Mesenchymal stem cell (in vitro differentiated cells and primary cell): ENCODE measurements around the gene MOB3B.

ENCODE experiments used
- DNase-seq: peaks from one replicate; pipeline ENCODE4 v3.0.0-alpha.2; 2013
- H2AFZ ChIP-seq: one replicate; pipeline ENCODE4 v1.6.1; 2013; ENCODE audit warnings: low read depth, mild to moderate bottlenecking, control low read depth, inconsistent platforms, low read length, moderate library complexity
- H2AK5ac ChIP-seq: 2 replicates; pipeline ENCODE4 v1.6.1; 2013; ENCODE audit warnings: low read length, moderate library complexity, mild to moderate bottlenecking, inconsistent platforms; ENCODE audit not compliant: severe bottlenecking
- H2BK120ac ChIP-seq: one replicate; pipeline ENCODE4 v1.6.1; 2013; ENCODE audit warnings: low read depth, mild to moderate bottlenecking, inconsistent platforms, low read length, moderate library complexity
- H2BK12ac ChIP-seq, 2 experiments: one replicate each; pipeline ENCODE4 v1.6.1; 2013; ENCODE audit warnings: inconsistent platforms in 2 of 2, low read length in 2 of 2, mild to moderate bottlenecking in 2 of 2, moderate library complexity in 2 of 2, control low read depth in 1 of 2
- H2BK15ac ChIP-seq: one replicate; pipeline ENCODE4 v1.6.1; 2013; ENCODE audit warnings: mild to moderate bottlenecking, low read depth, inconsistent platforms; ENCODE audit not compliant: poor library complexity, severe bottlenecking
- H2BK5ac ChIP-seq: 2 replicates; pipeline ENCODE4 v1.6.1; 2013; ENCODE audit warnings: low read depth, mild to moderate bottlenecking, low read length, control low read depth, inconsistent platforms; ENCODE audit not compliant: poor library complexity, severe bottlenecking
- H3K14ac ChIP-seq, 2 experiments: one replicate each; pipeline ENCODE4 v1.6.1; 2013; ENCODE audit warnings: inconsistent platforms in 2 of 2, low read length in 2 of 2, control low read depth in 1 of 2, mild to moderate bottlenecking in 1 of 2, moderate library complexity in 1 of 2
- H3K18ac ChIP-seq, 2 experiments: one replicate each; pipeline ENCODE4 v1.6.1; 2013; ENCODE audit warnings: inconsistent platforms in 2 of 2, low read length in 2 of 2, control low read depth in 1 of 2, low read depth in 1 of 2, mild to moderate bottlenecking in 1 of 2
- H3K23ac ChIP-seq, 2 experiments: one replicate each; pipeline ENCODE4 v1.6.1; 2013; ENCODE audit warnings: inconsistent platforms in 2 of 2, low read length in 2 of 2, mild to moderate bottlenecking in 2 of 2, moderate library complexity in 2 of 2, control low read depth in 1 of 2
- H3K27ac ChIP-seq: 2 replicates; pipeline ENCODE4 v1.5.1; 2013; ENCODE audit warnings: mild to moderate bottlenecking, moderate library complexity, low read length, control low read depth, inconsistent platforms; ENCODE audit not compliant: poor library complexity, severe bottlenecking
- H3K27me3 ChIP-seq, 2 experiments: 2 replicates each; pipeline versions ENCODE4 v1.6.1 to v1.7.0; 2013; ENCODE audit warnings: low read length in 2 of 2, mild to moderate bottlenecking in 2 of 2, moderate library complexity in 2 of 2, control low read depth in 1 of 2, inconsistent platforms in 1 of 2; ENCODE audit not compliant: control insufficient read depth in 1 of 2, insufficient read depth in 1 of 2
- H3K36me3 ChIP-seq, 2 experiments: 2 replicates each; pipeline versions ENCODE4 v1.6.1 to v1.7.0; 2013; ENCODE audit warnings: low read length in 2 of 2, control low read depth in 1 of 2, inconsistent platforms in 1 of 2, low read depth in 1 of 2, mild to moderate bottlenecking in 1 of 2; ENCODE audit not compliant: insufficient read depth in 2 of 2, control insufficient read depth in 1 of 2
- H3K4ac ChIP-seq, 2 experiments: one replicate each; pipeline ENCODE4 v1.6.1; 2013; ENCODE audit warnings: inconsistent platforms in 2 of 2, low read length in 2 of 2, mild to moderate bottlenecking in 2 of 2, moderate library complexity in 2 of 2, control low read depth in 1 of 2, low read depth in 1 of 2
- H3K4me1 ChIP-seq: 2 replicates; pipeline ENCODE4 v1.6.1; 2013; ENCODE audit warnings: low read depth, low read length, control low read depth; ENCODE audit not compliant: control insufficient read depth, insufficient read depth
- H3K4me2 ChIP-seq: 2 replicates; pipeline ENCODE4 v1.6.1; 2013; ENCODE audit warnings: low read length, mild to moderate bottlenecking, inconsistent platforms; ENCODE audit not compliant: poor library complexity, severe bottlenecking
- H3K4me3 ChIP-seq, 2 experiments: 2 replicates each; pipeline versions ENCODE4 v1.5.1 to v1.7.0; 2013; ENCODE audit warnings: low read length in 2 of 2, mild to moderate bottlenecking in 2 of 2, control low read depth in 1 of 2, low read depth in 1 of 2; ENCODE audit not compliant: insufficient read depth in 1 of 2
- H3K79me1 ChIP-seq: replicated peaks from 2 replicates; pipeline ENCODE4 v1.6.1; 2013; ENCODE audit warnings: mild to moderate bottlenecking, control low read depth, low read length, inconsistent platforms; ENCODE audit not compliant: poor library complexity, severe bottlenecking
- H3K9ac ChIP-seq: 2 replicates; pipeline ENCODE4 v1.7.0; 2013; ENCODE audit warnings: mild to moderate bottlenecking, low read length, moderate library complexity
- H3K9me3 ChIP-seq: 2 replicates; pipeline ENCODE4 v1.7.0; 2013; ENCODE audit warnings: mild to moderate bottlenecking, low read length; ENCODE audit not compliant: control insufficient read depth
- H4K8ac ChIP-seq: one replicate; pipeline ENCODE4 v1.6.1; 2013; ENCODE audit warnings: inconsistent platforms, mild to moderate bottlenecking, low read length, moderate library complexity
- H4K91ac ChIP-seq: one replicate; pipeline ENCODE4 v1.6.1; 2013; ENCODE audit warnings: mild to moderate bottlenecking, low read length, inconsistent platforms
- WGBS: methylation state at CpG from one replicate; pipeline ENCODE4 v1.1.7; 2013; ENCODE audit warnings: mixed read lengths; 5-methylcytosine and 5-hydroxymethylcytosine counted together

MOB3B gene

GRCh38 chr9:27414220-27414761 lies 115.3 kb downstream of the MOB3B start:
- H2BK5ac ChIP-seq, result no peak overlapping the region
- H3K9me3 ChIP-seq, result no peaks in the 10 kb centered on the region
- no peak overlapping the region for H3K27ac ChIP-seq
- peak overlapping the region in 1 of 2 experiments; percentile 75 for H3K4me3 ChIP-seq
- H3K4me2 ChIP-seq, result no peak overlapping the region
- no peak overlapping the region for H2AFZ ChIP-seq
- peak overlapping the region in 1 of 2 experiments; percentile 8 for H3K18ac ChIP-seq
- H3K14ac ChIP-seq, result no peak overlapping the region
- no peak overlapping the region for H4K91ac ChIP-seq
- no peak overlapping the region for H2BK15ac ChIP-seq
- H3K4ac ChIP-seq, result no peak overlapping the region
- H3K9ac ChIP-seq, result peak overlapping the region; percentile 77
- H2BK12ac ChIP-seq, result no peak overlapping the region
- no peaks in the 10 kb centered on the region for H3K4me1 ChIP-seq
- H3K36me3 ChIP-seq, result no peaks in the 10 kb centered on the region
- H4K8ac ChIP-seq, result no peak overlapping the region
- no peaks in the 10 kb centered on the region for H3K27me3 ChIP-seq
- 57% methylated on average over 3 of the region's 4 CpGs for WGBS
- H3K23ac ChIP-seq, result no peak overlapping the region
- H2BK120ac ChIP-seq, result no peak overlapping the region
- H2AK5ac ChIP-seq, result no peak overlapping the region
- DNase-seq, result peak; percentile 30
- H3K79me1 ChIP-seq, result no peaks in the 10 kb centered on the region

- H2BK12ac ChIP-seq, result no peak overlapping the region
- H2AFZ ChIP-seq, result no peak overlapping the region
- no peaks in the 10 kb centered on the region for H3K36me3 ChIP-seq
- H3K4ac ChIP-seq, result no peak overlapping the region
- H4K8ac ChIP-seq, result no peak overlapping the region
- no peak overlapping the region for H4K91ac ChIP-seq
- no peak overlapping the region for H2BK15ac ChIP-seq
- H2AK5ac ChIP-seq, result no peak overlapping the region
- peak overlapping the region in 1 of 2 experiments; percentile 75 for H3K4me3 ChIP-seq
- H3K23ac ChIP-seq, result no peak overlapping the region
- no peak overlapping the region for H3K18ac ChIP-seq
- H3K9ac ChIP-seq, result peak overlapping the region; percentile 77
- no peak for DNase-seq
- H2BK5ac ChIP-seq, result no peak overlapping the region
- H3K27me3 ChIP-seq, result no peaks in the 10 kb centered on the region
- no peak overlapping the region for H2BK120ac ChIP-seq
- WGBS, result 92% methylated on average over 5 of the region's 6 CpGs
- H3K9me3 ChIP-seq, result no peaks in the 10 kb centered on the region
- no peak overlapping the region for H3K4me2 ChIP-seq
- no peaks in the 10 kb centered on the region for H3K79me1 ChIP-seq
- no peak overlapping the region for H3K27ac ChIP-seq
- no peak overlapping the region for H3K14ac ChIP-seq
- peaks cover under 1% of the 10 kb centered on the region for H3K4me1 ChIP-seq
Measured at GRCh38 chr9:27413511-27414219, 115.9 kb downstream of the MOB3B start.

- H2BK5ac ChIP-seq, result no peak overlapping the region
- H4K91ac ChIP-seq, result no peak overlapping the region
- no peak overlapping the region for H2AK5ac ChIP-seq
- H3K9me3 ChIP-seq, result no peaks in the 10 kb centered on the region
- no peak overlapping the region for H3K4ac ChIP-seq
- H3K9ac ChIP-seq, result peak overlapping the region; percentile 77
- H4K8ac ChIP-seq, result no peak overlapping the region
- H3K27ac ChIP-seq, result no peak overlapping the region
- no peaks in the 10 kb centered on the region for H3K79me1 ChIP-seq
- H3K23ac ChIP-seq, result no peak overlapping the region
- H3K18ac ChIP-seq, result no peak overlapping the region
- no peak for DNase-seq
- no peak overlapping the region for H2BK120ac ChIP-seq
- H3K36me3 ChIP-seq, result no peaks in the 10 kb centered on the region
- H3K14ac ChIP-seq, result no peak overlapping the region
- 84% methylated on average over 2 of the region's 2 CpGs for WGBS
- no peaks in the 10 kb centered on the region for H3K27me3 ChIP-seq
- no peak overlapping the region for H2AFZ ChIP-seq
- H2BK15ac ChIP-seq, result no peak overlapping the region
- H2BK12ac ChIP-seq, result no peak overlapping the region
- peak overlapping the region in 1 of 2 experiments; percentile 75 for H3K4me3 ChIP-seq
- H3K4me2 ChIP-seq, result no peak overlapping the region
- H3K4me1 ChIP-seq, result peaks cover 3% of the 10 kb centered on the region
Measured at GRCh38 chr9:27412963-27413362, 116.7 kb downstream of the MOB3B start.

GRCh38 chr9:27412081-27412480 lies 117.5 kb downstream of the MOB3B start:
- Histone ChIP-seq H3K4ac (no peak overlapping the region), H3K4me1 (peaks cover 3% of the 10 kb centered on the region), H3K23ac (no peak overlapping the region), H2BK120ac (no peak overlapping the region), H3K4me2 (no peak overlapping the region), H4K8ac (no peak overlapping the region), H4K91ac (no peak overlapping the region), H3K27me3 (no peaks in the 10 kb centered on the region), H3K9me3 (no peaks in the 10 kb centered on the region), H3K27ac (no peak overlapping the region), H2BK15ac (no peak overlapping the region), H3K14ac (no peak overlapping the region), H3K79me1 (no peaks in the 10 kb centered on the region), H3K36me3 (no peaks in the 10 kb centered on the region), H3K9ac (no peak overlapping the region), H3K18ac (no peak overlapping the region), H2BK5ac (no peak overlapping the region), H2BK12ac (no peak overlapping the region), H3K4me3 (no peak overlapping the region), H2AK5ac (no peak overlapping the region), H2AFZ (no peak overlapping the region)
- WGBS, result no CpG with 5 or more reads among the region's 3 CpGs
- DNase-seq, result no peak
